Bronchial epithelial cell (primary cell): Measurements from ENCODE around the gene SRSF9. TPM values are rescaled to one million over a fixed set of nuclear protein-coding genes. Genes with fewer than 3 reads are reported as not detected.

Experiments used
- DNase-seq: peaks from one replicate; pipeline ENCODE4 v3.0.0-alpha.2; 2010; ENCODE audit warnings: low read depth
- FAIRE-seq: peaks from 2 replicates; lab custom pipeline; 2011; peaks lifted over from hg19 to GRCh38; lab: Jason Lieb, UNC
- H3K27me3 ChIP-seq: 2 replicates; pipeline ENCODE4 v1.5.1; 2011; ENCODE audit warnings: low read length; ENCODE audit not compliant: control insufficient read depth, insufficient read depth
- H3K36me3 ChIP-seq: 2 replicates; pipeline ENCODE4 v1.5.1; 2011; ENCODE audit warnings: low read length; ENCODE audit not compliant: control insufficient read depth, insufficient read depth
- H3K4me3 ChIP-seq: 2 replicates; pipeline ENCODE4 v1.5.1; 2011; ENCODE audit warnings: mild to moderate bottlenecking, low read depth, low read length, control low read depth
- CTCF ChIP-seq: IDR thresholded peaks from 2 replicates; pipeline ENCODE4 v1.5.1; 2011; ENCODE audit warnings: mild to moderate bottlenecking, moderate library complexity, low read length, control low read depth, inconsistent platforms; ENCODE audit not compliant: insufficient read depth, severe bottlenecking
- total RNA-seq: library from RNA; depleted of rRNA; stranded (reverse); fragments of >200 nt; gene quantifications from 2 replicates; pipeline ENCODE4 v1.2.1, GENCODE V29; 2014

SRSF9 gene
- total RNA-seq, 1 donor from 2014 or later, result 349 TPM

DNA sequence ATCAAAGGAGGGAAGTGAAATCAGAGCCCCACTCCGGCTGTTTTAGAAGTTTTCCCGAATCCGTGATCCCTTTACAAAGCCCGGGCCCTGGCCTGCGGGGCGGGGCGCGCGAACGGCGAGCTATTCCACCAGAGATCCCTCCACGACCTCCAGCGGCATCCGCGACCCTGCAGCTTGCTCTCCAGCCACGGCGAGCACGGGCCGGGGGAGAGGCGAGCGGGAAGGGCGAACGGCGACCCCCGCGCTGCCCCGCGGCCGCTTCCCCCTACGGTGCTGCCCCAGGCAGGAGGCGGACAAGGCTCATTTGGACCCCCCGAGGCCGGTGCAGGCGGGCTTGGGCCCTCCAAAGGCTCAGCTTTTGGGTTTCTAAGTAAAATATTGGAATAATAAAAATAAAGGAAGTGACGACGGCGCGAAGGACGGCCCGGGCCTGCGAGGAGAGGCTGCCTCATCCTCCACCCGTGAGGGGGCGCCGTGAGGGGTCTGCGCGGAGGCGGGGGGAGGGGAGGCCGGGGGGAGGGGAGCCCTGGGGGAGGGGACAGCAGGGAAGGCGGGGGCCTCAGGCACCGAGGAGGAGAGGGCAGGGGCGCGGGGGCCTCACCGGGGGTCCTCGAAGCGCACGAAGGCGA is 613 bp downstream of the SRSF9 start:
- DNase-seq (no peak), FAIRE-seq (no peak)
- peak overlapping the region; percentile 92 for H3K4me3 ChIP-seq
- peaks cover 13% of the 10 kb centered on the region for H3K36me3 ChIP-seq
- H3K27me3 ChIP-seq, result no peaks in the 10 kb centered on the region
- no peak for TF ChIP-seq CTCF

DNA sequence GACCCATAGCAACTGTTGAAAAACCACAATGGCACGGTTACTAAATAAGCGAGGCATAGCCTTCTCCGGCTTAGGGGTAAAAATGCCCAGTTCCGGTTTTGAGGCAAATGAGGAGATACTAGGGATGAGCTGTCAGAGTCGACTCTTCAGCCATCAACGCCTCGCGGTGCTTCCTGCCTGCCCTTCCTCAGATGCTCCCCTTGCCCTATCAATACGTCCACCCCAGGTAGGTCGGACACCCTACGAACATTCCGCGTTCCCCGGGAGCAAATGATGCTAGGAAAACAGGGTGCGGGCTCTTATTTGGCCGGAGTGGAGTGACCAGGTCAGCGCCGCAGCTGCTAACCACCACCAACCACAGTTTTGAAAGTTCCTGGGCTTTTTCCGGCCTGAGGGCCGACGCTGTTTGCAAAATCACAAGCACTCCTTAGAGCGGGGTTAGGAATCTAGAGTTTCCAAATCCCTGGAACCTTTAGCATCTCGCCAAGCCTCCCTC is 1.2 kb downstream of the SRSF9 start:
- no peak for TF ChIP-seq CTCF
- Histone ChIP-seq H3K4me3 (peak overlapping the region; percentile 92), H3K27me3 (no peaks in the 10 kb centered on the region), H3K36me3 (peaks cover 19% of the 10 kb centered on the region)
- FAIRE-seq (no peak), DNase-seq (no peak)

- FAIRE-seq (no peak), DNase-seq (no peak)
- H3K4me3 ChIP-seq, result no peak overlapping the region
- no peak for TF ChIP-seq CTCF
- peaks cover 23% of the 10 kb centered on the region for H3K36me3 ChIP-seq
- no peaks in the 10 kb centered on the region for H3K27me3 ChIP-seq
Observed at GRCh38 chr12:120467439-120467838, 2.1 kb downstream of the SRSF9 start.

DNA sequence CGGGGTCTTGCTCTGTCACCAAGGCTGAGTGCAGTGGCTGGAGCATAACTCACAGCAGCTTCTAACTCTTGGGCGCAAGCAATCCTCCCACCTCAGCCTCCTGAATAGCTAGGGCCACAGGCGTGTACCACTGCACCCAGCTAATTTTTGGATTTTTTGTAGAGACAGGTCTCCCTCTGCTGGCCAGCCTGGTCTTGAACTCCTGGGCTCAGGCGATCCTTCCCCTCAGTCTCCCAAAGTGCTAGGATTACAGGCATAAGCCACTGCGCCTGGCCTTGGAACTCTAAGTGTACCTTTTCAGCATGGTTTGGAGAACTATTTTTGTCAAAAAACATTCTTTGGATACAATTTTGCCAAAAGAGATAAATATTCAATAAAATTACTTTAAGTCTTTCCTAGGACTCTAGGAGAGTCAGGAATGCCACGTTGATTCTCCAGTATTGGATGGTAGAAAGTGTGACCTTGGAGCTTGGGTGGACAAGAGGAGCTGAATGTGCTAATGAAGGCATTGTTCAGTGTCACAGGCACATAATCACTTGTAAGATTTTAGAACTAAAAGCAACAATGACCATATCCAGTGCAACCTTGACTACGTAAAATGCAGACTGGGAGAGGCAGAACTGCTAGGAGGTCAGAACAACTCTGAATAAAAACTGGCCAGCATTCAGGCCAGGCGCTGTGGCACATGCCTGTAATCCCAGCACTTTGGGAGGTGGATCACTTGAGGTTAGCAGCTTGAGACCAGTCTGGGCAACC is 2.8 kb downstream of the SRSF9 start:
- Histone ChIP-seq H3K4me3 (no peak overlapping the region), H3K36me3 (peaks cover 23% of the 10 kb centered on the region), H3K27me3 (no peaks in the 10 kb centered on the region)
- no peak for FAIRE-seq
- DNase-seq, result peak; percentile 37
- TF ChIP-seq CTCF, result peak; percentile 70

GRCh38 chr12:120465756-120466155 is 3.8 kb downstream of the SRSF9 start:
- H3K27me3 ChIP-seq, result no peaks in the 10 kb centered on the region
- no peak for DNase-seq
- no peak for TF ChIP-seq CTCF
- no peak for FAIRE-seq
- peaks cover 26% of the 10 kb centered on the region for H3K36me3 ChIP-seq
- no peak overlapping the region for H3K4me3 ChIP-seq
